Ammon's horn (tissue), 1 donor: ENCODE data around the gene GPR146.
"Not testable (repeated sequence)": the region's sequence is repeated elsewhere in the genome, so short reads cannot be mapped to it uniquely, and the experiment has no call there.

ENCODE experiments used
- DNase-seq: peaks from one replicate; pipeline ENCODE4 v3.0.0-alpha.2; 2016; ENCODE audit warnings: low spot score

The GPR146 gene

DNA sequence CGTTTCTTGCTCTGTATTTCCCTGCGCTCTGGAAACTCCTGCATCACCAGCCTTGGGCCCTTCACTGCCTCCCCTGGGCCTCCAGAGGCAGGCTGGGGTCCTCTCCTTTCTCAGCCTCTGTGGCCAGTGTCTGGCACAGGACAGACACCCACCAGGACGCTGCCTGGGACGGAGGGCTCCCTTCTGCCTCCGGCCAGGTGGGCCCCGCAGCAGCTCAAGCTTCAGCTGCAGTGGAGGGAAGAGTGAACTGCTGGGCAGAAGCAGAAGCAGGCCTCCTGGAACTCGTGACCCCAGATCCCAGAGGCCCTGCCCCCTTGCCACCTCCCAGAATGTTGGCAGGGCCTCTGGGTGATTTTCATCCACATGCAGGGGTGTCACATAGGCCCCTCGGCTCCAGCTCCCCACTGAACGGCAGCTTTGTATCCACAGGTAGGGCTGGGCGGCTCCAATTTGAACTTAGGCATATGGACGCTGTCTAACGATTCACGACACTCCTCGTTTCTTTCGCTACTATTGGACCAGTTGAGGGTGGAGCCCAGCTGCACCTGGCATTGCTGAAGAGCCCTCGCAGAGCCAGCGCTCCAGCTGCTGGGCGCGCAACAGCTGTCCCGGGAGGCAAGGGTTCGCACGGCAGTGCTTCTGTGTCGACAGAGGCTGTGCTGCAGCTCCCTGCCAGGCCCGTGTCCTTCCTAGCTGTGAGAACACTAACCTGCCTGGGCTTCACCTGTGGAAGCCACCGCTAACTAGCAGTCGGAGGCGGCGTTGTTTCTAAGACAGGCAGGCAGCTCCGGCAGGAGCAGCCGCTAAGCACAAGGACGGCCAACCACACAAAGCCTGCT is 18.4 kb upstream of the GPR146 start:
- no peak for DNase-seq

GRCh38 chr7:1026721-1027161 is 17.6 kb upstream of the GPR146 start:
- DNase-seq = no peak

DNA sequence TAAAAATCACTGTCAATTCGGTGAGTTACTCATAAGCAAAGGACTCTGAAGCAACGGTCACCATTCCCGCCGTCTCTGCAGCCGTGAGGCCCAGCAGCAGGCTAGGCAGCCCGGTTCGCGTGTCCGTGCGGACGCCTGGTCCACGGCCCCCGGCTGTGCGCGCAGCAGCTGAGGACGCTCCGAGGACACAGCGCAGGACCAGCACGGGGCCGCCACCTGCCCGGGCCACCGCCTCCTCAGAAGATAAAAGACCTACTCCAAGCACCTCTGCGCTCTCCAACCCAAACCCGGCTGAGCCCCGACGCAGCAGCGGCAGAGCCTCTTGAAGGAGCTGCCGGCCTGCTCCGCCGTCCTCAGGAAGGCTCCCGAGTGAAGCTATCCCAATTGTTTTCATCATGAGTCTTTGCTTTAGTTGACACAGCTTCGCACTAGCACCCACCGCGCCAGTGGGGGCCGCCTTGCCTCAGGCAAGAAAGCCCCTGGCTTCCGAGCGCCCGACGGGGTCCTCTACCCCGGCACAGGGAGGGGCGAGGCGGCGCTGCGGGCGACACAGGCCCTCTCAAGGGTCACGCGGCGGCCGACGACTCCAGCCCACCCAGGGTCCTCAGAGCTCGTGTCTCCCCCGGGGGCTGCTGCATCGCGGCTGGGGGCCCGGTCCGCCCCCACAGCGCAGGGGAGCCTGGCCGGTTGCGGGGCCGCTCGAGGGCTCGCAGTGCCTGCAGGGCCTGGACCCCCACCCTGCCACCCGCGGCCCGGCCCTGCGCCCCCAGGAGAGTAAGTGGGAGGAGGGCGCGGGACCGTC is 16.9 kb upstream of the GPR146 start:
- peak; percentile 39 for DNase-seq

DNA sequence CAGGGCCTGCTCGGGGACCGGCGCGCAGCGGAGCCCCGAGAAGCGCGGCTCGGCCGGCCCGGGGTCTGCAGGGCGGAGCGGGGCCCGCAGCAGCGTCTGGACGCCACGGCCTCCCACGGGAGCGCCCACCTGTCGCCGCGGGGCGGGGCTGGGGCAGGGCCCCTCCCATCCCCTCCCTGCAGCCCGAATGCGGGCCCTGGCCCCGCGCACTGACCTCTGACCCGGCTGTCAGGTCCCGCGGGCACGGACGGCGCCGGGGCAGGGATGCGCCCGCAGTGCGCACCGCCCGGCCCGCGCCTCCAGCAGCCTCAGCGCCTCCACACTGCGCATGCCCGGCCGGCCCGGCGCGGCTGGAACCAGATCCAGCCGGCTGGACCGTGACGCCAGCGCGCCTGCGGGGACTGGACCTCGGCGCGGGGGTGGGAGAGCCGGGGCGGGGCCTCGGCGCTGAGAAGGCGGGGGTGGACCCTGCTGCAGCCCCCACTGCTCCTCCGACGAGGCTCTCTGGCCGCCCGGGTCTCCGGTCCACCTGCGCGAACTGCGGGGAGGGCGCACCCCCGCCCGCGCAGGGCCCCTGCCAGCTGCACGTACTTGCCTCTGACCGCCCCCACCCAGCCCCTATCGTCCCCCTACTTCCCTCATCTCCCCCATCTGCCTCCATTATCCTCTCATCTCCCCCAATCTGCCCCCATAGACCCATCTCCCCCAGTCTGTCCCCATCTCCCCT is 16.1 kb upstream of the GPR146 start:
- peak; percentile 89 for DNase-seq

DNA sequence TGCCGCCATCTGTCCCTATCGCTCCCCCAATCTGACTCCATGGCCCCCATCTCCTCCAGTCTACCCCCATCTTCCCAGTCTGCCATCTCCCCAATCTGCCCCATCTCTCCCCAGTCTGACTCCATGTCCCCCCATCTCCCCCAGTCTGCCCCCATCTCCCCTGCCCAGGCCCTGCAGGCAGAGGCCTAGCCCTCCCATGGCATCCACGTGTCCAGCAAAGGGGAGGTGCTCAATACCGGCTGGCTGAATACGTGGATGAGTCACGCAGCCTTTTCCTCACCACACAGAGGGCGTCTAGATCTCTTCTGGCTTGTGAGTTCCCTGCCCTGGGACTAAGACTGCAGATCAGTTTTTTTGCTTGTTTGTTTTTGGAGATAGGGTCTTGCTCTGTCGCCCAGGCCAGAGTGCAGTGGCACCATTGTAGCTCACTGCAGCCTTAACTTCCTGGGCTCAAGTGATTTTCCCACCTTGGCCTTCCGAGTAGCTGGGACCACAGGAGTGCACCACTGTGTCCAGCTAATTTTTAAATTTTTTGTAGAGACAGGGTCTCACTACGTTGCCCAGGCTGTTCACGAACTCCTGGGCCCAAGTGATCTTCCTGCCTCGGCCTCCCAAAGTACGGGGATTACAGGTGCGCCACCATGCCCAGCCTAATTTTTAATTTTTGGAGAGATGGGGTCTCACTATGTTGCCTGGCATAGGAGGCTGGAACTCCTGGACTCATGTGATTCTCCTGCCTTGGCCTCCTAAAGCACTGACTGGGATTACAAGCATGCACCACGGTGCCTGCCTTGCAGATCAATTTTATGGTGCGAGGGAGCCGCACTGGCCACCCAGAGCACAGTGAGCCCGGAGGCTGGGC is 15.3 kb upstream of the GPR146 start:
- DNase-seq = peak; percentile 88

DNA sequence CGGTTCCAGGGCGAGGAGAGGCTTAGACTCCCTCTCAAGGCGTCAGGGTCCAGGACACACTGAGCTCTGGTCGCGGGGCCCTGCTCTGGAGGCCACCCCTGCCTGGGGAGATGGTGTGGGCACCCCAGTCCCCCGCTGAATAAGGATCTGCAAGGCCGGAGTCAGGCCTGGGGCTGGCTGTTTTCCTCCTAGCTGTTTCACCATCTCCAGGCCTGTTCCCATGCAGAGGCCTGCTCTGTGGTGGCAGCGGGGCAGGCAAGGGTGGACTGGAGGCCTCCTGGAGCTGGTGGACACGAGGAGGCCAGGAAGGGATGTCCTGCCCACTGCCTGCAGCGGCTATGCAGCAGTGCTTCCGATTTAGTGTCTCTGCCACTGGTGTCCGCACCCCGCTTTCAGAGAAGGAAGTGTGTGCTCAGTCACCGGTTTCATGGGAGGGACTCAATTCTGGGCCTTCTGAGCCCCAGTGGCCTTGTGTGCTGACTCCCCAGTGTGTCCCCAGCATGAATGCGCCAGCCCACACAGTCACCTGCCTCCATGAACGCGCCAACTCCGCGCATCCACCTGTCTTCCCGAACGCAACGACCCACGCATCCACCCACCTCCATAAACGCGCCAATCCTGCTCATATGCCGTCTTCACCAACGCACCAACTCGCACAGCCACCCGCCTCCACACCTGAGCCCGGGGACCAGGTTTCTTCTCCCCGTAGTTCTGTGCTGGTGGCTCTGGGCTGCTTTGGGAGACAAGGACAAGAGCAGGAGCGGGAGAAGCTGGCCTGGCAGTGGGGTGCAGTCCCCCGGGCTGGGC is 14.5 kb upstream of the GPR146 start:
- peak; percentile 41 for DNase-seq

DNA sequence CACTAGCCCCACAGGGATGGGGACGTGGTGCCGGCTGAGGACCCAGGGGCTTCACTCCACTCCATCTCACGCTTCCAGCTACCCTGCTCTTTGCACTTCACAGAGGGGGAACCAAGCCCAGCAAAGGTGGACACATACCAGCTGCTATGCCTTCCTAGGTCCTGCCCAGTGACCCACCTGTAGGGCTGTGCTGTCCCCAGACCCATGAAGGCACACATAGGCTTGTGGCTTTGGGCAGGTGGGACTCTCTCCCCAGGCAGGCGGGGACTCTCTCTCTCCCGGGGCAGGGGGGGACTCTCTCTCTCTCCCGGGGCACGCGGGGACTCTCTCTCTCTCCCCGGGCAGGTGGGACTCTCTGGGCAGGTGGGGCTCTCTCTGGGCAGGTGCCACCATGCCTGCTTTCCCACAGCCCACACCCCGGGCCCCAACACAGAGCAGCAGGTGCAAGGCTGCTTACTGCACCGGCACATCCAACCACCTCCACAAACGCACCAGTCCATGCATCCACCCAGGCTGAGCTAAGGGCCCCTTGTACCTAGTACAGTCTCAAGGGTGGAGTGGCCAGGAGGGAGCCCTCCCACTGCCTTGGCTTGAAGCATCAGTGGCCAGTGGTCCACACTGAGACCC is 13.8 kb upstream of the GPR146 start:
- DNase-seq = no peak

GRCh38 chr7:1031716-1032455 is 12.5 kb upstream of the GPR146 start:
- no peak for DNase-seq

DNA sequence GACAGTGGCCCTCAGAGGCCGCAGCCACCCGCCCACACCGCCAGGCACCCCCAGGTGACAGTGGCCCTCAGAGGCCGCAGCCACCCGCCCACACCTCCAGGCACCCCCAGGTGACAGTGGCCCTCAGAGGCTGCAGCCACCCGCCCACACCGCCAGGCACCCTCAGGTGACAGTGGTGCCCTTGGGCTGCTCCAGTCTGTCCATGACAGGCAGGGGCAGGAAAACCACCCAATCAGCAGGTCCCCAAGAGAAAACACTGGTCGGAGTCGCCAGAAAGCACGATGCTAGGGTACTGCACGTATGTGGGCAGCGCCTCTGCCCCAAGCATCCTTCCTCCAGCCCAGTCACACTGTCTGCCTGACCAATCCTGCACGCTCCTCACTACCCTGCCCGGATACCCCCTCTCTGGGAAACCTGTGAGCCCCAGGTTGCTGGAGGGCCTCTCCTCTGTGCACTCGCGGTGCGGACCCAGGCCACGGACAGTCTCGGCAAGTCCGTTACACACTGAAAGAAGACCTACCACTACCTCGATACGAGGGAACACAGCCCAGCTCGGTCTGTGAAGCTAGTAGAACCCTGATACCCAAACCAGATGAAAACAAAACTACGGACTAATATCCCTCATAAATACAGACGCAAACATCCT is 11.7 kb upstream of the GPR146 start:
- no peak for DNase-seq

DNA sequence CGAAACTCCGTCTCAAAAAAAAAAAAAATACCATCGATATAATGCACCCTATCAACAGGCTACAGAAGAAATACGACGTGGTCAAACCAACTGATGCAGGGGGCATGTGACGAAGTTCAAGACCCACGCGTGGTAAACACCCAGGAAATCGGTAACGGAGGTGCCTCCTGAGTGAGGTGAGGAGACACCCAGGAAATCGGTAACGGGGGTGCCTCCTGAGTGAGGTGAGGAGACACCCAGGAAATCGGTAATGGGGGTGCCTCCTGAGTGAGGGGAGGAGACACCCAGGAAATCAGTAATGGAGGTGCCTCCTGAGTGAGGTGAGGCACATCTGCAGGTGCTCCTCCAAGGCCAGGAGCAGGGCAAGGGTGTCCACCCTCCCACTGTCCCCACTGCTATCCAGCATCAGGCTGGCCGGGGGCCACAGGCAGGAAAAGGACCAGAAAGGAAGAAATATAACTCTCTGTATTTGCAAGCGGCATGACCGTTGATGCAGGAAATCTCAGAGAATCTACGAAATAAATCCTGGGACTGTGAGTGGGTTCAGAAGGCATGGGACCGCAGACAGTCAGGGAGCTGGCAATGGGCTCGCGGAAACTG is 10.7 kb upstream of the GPR146 start:
- DNase-seq = no peak

GRCh38 chr7:1034769-1035168 is 9.6 kb upstream of the GPR146 start:
- not testable (repeated sequence) for DNase-seq

- DNase-seq = not testable (repeated sequence)
Measured at GRCh38 chr7:1036164-1036928, 8.0 kb upstream of the GPR146 start.

DNA sequence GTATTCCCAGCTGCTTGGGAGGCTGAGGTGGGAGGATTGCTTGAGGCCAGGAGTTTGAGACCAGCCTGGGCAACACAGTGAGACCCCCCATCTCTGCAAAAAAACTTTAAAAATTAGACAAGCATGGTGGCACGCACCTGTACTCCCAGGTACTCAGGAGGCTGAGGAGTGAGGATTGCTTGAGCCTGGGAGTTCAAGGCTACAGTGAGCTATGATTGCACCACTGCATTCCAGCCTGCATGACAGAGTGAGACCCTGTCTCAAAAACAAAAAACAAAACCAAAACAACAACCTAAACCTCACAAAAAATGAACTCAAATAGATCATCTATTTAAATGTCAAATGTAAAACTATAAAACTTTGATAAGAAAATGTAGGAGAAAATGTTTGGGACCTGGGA is 4.1 kb upstream of the GPR146 start:
- DNase-seq = not testable (repeated sequence)

DNA sequence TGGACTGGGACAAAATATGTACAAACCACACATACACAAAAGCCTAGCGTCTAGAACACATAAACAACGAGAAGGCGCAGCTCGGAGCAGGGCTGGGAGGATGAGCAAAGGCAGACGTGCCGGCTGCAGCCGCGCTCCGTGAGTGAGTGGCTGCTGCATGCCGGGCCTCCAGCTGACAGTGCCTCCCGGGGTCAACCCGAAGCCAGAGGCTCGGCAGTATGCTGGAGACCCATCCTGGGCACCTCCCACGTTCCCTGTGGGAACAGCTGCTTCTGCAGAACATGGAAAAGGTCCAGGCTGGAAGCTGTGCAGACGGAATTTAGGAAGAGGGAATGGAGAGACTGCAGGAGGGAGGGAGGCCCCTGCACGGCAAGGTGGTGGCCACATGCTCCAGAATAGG is 3.6 kb upstream of the GPR146 start:
- peak; percentile 65 for DNase-seq

DNA sequence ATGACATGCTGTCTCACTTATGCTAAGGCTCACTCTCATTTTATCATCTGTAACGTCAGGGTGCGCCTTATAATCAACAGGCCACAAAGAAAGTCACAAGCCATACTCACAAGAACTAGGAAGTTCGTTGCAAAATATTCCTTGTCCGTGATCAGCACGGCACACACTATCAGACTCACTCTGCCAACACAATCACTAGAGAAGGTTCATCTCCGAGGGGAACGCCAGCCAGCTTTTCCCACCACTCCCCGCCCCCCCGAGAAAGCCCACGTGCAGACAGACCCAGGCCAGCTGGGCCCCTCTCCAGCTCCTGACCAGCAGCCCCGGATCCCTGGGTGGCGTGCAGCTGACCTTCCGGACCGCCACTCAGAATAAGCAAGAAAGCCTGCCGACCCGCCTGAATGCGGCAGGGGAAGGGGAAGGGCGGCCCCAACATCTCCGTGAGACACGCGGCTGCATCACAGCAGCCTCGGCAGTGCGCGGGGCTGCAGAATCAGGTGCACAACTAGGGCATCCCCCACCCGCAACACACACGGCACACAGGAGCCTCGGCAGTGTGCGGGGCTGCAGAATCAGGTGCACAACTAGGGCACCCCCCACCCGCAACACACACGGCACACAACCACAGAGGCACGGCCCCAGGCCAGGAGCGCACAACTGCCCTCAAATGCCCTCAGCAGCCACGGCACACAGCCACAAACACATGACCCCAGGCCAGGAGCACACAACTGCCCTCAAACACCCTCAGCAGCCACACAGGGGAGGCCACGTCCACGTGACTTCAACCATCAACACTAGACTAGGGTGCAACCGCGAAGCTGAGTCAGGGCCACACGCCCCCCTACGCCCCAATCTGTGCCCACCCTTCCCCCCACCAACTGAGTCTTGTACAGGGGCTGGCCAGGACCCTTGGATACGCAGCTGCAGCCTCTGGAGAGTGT is 2.5 kb upstream of the GPR146 start:
- no peak for DNase-seq

GRCh38 chr7:1042492-1042833 is 1.9 kb upstream of the GPR146 start:
- no peak for DNase-seq
